ENCODE data around the gene EIF4A3.
"Not testable (repeated sequence)": the region's sequence is repeated elsewhere in the genome, so short reads cannot be mapped to it uniquely, and the experiment has no call there.

Gene EIF4A3

DNA sequence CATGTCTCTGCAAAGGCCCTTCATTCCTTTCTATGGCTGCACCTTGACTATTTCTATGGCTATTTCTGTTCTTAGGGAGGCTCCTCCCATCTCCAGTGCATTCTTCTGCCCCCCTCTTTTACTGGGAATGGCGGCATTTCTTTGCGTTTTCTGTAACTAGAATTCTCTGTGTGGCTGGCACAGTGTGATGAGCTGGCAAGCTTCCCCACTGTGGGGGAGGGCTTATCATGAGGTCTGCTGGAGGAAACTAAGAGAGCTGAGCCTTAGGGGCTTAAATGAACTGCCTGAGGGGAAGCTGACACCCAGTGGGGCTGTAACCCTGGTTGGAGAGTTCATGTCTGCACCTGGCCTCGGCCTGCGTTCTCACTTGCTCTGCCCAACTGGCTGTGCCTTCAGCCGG is 21.4 kb upstream of the EIF4A3 start:
- no peak for DNase-seq (ENCODE audit: low read depth)
- TF ChIP-seq CTCF (IDR thresholded peaks at IDR 0.05; ENCODE audit: control insufficient read depth, insufficient read depth, low read depth, low read length, missing control alignments), result no peak
- no peak overlapping the region for H3K4me3 ChIP-seq (ENCODE audit: control insufficient read depth, low read depth, low read length)

DNA sequence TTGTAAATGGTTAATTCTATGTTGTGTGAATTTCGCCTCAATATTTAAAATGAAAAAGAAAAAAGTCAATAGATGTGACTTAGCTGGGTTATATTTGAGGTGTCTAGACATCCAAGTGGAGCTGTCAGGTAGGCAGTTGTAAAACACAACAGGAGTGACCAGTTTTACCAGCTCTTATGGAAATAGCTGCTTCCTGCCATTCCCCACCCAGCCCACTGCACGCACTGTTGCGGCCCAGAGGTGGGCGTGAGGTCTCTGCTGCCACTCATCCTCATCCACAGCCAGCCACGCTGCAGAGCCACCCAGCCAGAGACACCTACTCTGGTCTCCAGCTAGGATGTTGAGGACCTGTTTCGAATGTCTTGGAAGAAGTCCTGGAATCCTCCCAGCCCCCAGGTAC is 19.5 kb upstream of the EIF4A3 start:
- no peak for TF ChIP-seq CTCF (IDR thresholded peaks at IDR 0.05; ENCODE audit: control insufficient read depth, insufficient read depth, low read depth, low read length, missing control alignments)
- DNase-seq (ENCODE audit: low read depth), result no peak

GRCh38 chr17:80164185-80164584 is 17.3 kb upstream of the EIF4A3 start:
- H3K4me3 ChIP-seq (ENCODE audit: control insufficient read depth, low read depth, low read length), result no peak overlapping the region
- no peak for TF ChIP-seq CTCF (IDR thresholded peaks at IDR 0.05; ENCODE audit: control insufficient read depth, insufficient read depth, low read depth, low read length, missing control alignments)
- no peak for DNase-seq (ENCODE audit: low read depth)

More for the DNA sequence above, 19.5 kb upstream of the EIF4A3 start:
- H3K4me3 ChIP-seq (ENCODE audit: control insufficient read depth, low read depth, low read length), result no peak overlapping the region

- H3K4me3 ChIP-seq (ENCODE audit: control insufficient read depth, low read depth, low read length), result no peak overlapping the region
- DNase-seq (ENCODE audit: low read depth), result no peak
- no peak for TF ChIP-seq CTCF (IDR thresholded peaks at IDR 0.05; ENCODE audit: control insufficient read depth, insufficient read depth, low read depth, low read length, missing control alignments)
These were observed 16.4 kb upstream of the EIF4A3 start for GRCh38 chr17:80163336-80163735.

- TF ChIP-seq CTCF (IDR thresholded peaks at IDR 0.05; ENCODE audit: control insufficient read depth, insufficient read depth, low read depth, low read length, missing control alignments), result no peak
- DNase-seq (ENCODE audit: low read depth), result no peak
- H3K4me3 ChIP-seq (ENCODE audit: control insufficient read depth, low read depth, low read length), result no peak overlapping the region
These were observed 13.6 kb upstream of the EIF4A3 start for GRCh38 chr17:80160536-80160935.

GRCh38 chr17:80158846-80159245 is 11.9 kb upstream of the EIF4A3 start:
- no peak for DNase-seq (ENCODE audit: low read depth)
- no peak overlapping the region for H3K4me3 ChIP-seq (ENCODE audit: control insufficient read depth, low read depth, low read length)
- no peak for TF ChIP-seq CTCF (IDR thresholded peaks at IDR 0.05; ENCODE audit: control insufficient read depth, insufficient read depth, low read depth, low read length, missing control alignments)

DNA sequence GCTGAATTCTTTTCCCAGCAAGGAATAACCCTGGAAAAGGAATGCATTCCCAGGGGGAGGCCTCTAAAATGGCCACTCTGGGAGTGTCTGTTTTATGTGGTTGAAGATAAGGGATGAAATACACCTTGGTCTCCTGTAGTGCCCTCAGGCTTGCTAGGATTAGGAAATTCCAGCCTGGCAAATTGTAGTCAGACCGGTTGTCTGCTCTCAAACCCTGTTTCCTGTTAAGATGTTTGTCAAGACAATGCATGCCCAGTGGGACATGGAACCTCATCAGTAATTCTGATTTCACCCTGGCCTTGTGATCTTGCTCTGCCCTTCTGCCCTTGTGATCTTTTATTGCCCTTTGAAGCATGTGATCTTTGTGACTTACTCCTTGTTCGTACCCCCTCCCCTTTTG is 8.7 kb upstream of the EIF4A3 start:
- H3K4me3 ChIP-seq (ENCODE audit: control insufficient read depth, low read depth, low read length); DNase-seq (ENCODE audit: low read depth): not testable (repeated sequence)

Data from AG09309 (cell line).